SK-N-SH treated with all-trans-retinoic acid at 6 μM for 48 hours (cell line): ENCODE data around the gene ALG12.

Experiments
- ARNTL ChIP-seq: fragments of 450-650 bp; formaldehyde crosslinking; IDR thresholded peaks from 2 replicates; pipeline ENCODE4 v1.5.0; 2020; ENCODE audit warnings: low read depth, mild to moderate bottlenecking, moderate library complexity, borderline replicate concordance
- RARB ChIP-seq: fragments of 250-450 bp; sonication (Bioruptor Pico); IDR thresholded peaks from 2 replicates; pipeline ENCODE4 v1.8.0; 2021; ENCODE audit warnings: mild to moderate bottlenecking, moderate library complexity
- ZNF565 ChIP-seq: fragments of 450-650 bp; formaldehyde crosslinking; conservative IDR thresholded peaks from 2 replicates; pipeline ENCODE4 v1.5.0; 2020; ENCODE audit warnings: low read depth, mild to moderate bottlenecking, moderate library complexity
- TF ChIP-seq, protein P1 (sequence below): fragments of 250-450 bp; sonication (Bioruptor Pico); IDR thresholded peaks from 2 replicates; pipeline ENCODE4 v1.5.1; 2021; ENCODE audit warnings: mild to moderate bottlenecking, moderate library complexity

- TF ChIP-seq RARB (CRISPR knock-in tag) (no peak), ZNF565 (no peak), ARNTL (no peak)
- TF ChIP-seq, protein P1, sequence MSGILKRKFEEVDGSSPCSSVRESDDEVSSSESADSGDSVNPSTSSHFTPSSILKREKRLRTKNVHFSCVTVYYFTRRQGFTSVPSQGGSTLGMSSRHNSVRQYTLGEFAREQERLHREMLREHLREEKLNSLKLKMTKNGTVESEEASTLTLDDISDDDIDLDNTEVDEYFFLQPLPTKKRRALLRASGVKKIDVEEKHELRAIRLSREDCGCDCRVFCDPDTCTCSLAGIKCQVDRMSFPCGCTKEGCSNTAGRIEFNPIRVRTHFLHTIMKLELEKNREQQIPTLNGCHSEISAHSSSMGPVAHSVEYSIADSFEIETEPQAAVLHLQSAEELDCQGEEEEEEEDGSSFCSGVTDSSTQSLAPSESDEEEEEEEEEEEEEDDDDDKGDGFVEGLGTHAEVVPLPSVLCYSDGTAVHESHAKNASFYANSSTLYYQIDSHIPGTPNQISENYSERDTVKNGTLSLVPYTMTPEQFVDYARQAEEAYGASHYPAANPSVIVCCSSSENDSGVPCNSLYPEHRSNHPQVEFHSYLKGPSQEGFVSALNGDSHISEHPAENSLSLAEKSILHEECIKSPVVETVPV (CRISPR knock-in tag) = no peak
These were observed 23.5 kb upstream of the ALG12 start for GRCh38 chr22:49941507-49942316.
